GM19463 (cell line): ENCODE results near the gene GHITM.

Source experiments
- ATAC-seq: cut with Tn5 transposase; IDR thresholded peaks from one replicate; pipeline ENCODE4 v1.9.1; 2021; ENCODE audit warnings: mild to moderate bottlenecking, moderate library complexity; ENCODE audit not compliant: unreplicated experiment

GHITM gene

GRCh38 chr10:84198206-84198915, 59.1 kb downstream of the GHITM start:
- no peak for ATAC-seq

- ATAC-seq, result no peak
Measured at GRCh38 chr10:84200537-84201243, 61.4 kb downstream of the GHITM start.

- ATAC-seq, result no peak
Measured at GRCh38 chr10:84201244-84201606, 61.9 kb downstream of the GHITM start.

GRCh38 chr10:84201682-84202081, 62.4 kb downstream of the GHITM start:
- ATAC-seq, result no peak

- no peak for ATAC-seq
Measured at GRCh38 chr10:84202349-84202748, 63.0 kb downstream of the GHITM start.
